GM19452 (cell line): ENCODE data around the gene ZFAND3.
"Not testable (repeated sequence)": the region's sequence is repeated elsewhere in the genome, so short reads cannot be mapped to it uniquely, and the experiment has no call there.

Experiments used
- ATAC-seq: cut with Tn5 transposase; IDR thresholded peaks from one replicate; pipeline ENCODE4 v1.9.1; 2021; ENCODE audit not compliant: unreplicated experiment

ZFAND3 gene

DNA sequence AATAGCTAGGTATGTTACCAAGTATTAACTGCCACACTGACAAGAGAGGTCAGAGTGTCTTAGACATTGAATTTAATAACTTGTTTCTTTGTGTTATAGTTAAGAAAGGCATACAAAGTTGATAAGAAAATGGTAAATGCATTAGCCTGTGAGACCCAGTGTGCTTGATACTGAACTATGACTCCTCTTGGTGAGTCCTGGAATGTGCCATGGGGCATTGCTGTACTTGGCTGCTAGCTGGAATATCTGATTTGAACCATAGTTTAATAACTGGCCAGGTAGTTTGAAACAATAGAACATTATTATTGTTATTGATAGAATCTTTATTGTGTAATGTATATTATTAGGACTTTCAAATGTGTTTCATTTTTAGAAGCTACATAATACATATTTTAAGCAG, 70.0 kb downstream of the ZFAND3 start:
- no peak for ATAC-seq

DNA sequence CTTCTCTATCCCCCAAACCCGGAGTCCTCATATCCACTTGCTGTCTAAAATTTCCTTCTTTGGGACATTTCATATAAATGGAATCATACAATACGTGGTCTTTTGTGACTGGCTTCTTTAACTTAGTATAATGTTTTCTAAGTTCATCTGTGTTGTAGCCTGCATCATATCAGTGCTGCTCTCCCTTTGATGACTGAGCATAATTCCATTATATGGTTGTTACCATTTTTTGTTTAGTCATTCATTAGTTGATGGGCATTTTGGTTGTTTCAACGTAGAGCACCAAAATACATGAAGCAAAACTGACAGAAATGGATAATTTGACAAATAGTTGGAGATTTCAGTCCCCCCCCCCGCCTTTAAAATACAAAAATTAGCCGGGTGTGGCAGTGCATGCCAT, 71.5 kb downstream of the ZFAND3 start:
- no peak for ATAC-seq

DNA sequence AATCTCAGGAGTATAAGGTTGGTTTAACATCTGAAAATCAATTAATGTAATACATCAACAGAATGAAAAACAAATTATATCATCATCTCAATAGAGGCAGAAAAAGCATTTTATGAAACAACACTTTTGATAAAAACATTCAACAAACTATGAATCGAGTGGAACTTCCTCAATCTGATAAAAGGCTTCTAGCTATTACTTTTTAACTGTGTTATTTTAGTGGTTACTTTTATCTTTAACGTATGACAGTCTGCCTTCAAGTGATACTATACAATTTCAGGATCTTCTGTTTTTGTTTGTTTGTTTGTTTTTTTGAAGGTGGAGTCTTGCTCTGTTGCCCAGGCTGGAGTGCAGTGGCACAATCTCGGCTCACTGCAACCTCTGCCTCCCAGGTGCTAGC, 73.7 kb downstream of the ZFAND3 start:
- no peak for ATAC-seq

DNA sequence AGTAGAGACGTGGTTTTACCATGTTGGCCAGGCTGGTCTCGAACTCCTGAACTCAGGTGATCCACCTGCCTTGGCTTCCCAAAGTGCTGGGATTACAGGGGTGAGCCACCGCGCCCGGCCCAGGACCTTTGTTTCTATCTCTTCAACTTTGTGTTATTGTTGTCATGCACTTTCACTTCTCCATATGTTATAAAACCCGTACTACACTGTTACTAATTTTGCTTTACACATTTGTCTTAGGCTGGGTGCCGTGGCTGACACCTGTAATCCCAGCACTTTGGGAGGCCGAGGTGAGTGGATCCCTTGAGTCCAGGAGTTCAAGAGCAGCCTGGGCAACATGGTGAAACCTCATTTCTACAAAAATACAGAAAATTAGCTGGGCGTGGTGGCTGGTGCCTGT, 74.2 kb downstream of the ZFAND3 start:
- ATAC-seq = not testable (repeated sequence)

DNA sequence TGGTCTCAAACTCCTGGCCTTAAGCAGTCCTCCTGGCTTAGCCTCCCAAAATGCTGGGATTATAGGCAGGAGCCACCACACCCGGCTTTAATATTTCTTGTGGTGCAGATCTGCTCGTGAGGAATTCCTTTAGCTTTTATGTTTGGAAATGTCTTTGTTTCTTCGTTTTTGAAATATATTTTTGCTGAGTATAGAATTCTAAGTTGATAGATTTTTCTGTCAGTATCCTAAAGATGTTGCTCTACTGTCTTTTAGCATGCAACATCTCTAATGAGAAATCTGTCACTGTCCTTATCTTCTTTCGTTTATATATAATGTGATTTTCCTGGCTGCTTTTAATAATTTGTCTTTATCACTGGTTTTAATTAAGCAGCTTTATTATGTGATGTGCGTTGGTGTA, 75.1 kb downstream of the ZFAND3 start:
- ATAC-seq = no peak

DNA sequence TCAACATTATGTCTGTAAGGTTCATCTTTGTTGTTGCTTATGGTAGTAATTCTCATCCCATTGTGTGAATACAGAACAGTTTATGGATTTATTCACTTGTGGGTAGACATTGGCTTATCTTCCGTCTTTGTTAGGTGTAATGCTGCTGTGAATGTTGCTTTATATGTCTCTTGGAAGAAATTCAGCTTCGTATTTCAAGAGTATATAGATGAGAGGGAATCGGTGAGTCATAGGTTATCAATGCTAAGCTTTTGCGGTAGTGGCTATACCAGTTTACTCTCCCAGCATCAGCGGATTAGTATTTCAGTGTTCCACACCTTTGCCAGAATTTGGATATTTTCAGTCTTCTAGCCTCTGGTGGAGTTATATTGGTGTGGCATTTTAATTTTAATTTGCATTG, 77.8 kb downstream of the ZFAND3 start:
- ATAC-seq = no peak

DNA sequence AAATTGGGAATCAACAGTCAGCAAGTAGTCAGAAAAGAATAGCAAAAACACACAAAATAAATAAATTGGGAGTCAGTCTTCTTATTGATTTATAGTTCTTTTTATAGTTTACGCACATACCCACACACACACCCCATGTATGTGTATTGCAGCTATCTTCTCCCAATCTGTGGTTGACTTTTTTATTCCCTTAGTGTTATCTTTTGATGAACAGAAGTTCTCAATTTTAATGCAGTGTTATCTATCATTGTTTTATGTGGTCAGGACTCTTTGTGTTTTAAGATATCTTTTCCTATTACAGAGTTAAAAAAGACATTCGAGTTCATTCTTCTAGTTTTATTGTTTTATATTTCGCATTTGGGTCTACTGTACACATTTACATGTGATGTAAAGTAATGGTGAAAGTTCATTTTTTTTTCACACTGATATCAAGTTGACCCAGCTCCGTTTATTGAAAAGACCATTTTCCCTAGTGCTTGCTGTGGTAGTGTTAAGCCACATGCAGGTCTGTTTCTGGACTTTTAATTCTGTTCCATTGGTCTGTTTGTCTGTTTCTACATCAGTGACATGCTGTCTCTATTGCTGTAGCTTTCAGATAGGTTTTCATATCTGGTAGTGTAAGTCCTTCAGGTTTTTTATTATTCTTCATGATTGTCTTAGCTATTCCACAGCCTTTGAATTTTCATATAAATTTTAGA, 78.4 kb downstream of the ZFAND3 start:
- no peak for ATAC-seq

DNA sequence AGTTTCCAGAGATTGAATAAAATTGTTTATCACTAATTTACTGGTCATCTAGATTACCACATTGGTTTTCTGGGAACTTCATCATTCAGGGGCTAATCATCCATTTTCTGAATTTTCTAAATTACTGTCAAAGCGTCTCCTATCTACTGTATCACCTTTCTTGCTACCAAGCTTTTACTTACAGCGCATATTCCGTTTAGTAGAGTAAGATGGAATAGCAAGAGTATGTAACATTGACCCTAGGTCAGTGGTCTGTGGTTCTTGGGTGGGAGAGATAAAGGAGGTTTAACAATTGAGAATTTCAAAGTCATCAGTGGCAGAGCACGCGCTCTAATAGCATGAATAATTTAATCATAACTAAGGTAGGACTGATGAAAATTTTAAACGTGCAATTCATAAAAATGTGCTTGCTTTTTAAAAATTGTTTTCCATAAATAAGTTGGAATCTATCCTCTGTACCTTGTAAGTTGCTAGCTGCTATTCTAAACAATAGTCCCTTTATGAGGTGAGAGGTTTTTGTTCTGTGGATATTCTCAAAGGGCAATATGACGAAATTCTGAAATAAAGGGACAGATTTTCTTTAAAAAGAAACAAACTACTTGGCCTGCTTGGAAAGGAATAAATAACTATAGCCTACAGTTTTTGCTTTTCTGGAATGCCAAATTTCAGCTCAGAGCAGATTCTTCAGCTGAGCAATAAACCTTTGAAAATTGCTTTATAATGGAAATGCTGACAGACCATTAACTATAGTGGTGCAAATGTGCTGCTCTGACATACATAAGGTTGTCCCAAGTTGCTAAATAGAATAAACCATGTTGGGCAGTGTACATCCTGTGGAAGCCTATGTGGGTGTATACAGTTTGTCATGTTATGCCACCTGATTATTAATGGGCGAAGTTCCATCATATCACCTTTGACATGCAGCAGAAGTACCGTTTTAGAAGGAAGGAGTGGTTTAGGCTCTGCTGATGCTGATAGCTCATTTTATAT, 84.1 kb downstream of the ZFAND3 start:
- ATAC-seq = no peak

DNA sequence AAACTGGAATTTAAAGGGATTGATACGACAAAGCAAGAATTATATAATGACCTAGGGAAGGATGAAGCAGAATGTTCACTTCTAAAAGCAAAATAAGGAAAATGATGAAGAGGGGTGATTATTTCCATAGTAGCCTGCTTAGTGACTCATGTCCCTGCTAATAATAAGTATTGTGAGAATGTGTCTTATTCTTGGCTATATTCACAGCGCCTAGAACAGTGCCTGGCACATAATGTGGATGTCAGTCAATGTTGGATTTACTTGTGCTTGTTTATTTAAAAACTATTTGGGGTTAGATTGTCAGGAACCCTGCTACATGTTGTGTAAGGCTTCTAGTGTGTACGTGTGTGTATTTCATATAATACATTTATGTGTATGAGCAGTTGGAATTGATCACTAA, 85.1 kb downstream of the ZFAND3 start:
- ATAC-seq = no peak

DNA sequence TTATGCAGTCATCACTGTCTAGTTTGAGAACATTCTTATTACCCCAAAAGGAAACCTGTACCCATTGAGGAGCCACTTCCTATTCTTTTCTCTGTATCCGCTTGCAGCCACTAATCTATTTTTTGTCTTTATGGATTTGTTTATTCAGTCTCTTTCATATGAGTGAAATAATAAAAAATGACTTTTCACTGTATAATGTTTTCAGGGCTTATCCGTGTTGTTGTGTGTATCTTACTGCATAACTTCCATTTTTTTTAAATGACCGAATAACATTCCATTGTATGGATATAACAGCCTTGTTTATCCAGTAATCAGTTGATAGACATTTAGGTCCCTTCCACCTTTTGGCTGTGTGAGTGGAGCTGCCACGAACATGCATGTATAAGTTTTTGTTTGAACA, 86.6 kb downstream of the ZFAND3 start:
- ATAC-seq = no peak

DNA sequence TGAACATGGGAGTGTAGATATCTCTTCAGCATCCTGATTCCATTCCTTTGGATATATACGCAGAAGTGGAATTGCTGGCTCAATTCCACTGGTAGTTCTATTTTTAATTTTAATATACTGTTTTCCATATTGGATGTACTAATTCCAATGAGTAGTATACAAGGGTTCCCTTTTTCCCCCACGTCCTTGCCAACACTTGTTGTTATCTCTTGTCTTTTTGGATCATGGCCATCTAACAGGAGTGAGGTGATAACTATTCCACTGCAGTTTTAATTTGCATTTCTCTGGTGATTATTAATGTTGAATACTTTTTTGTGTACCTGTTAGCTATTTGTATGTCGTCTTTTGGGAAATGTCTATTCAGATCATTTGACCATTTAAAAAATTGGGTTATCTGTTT, 91.5 kb downstream of the ZFAND3 start:
- no peak for ATAC-seq

DNA sequence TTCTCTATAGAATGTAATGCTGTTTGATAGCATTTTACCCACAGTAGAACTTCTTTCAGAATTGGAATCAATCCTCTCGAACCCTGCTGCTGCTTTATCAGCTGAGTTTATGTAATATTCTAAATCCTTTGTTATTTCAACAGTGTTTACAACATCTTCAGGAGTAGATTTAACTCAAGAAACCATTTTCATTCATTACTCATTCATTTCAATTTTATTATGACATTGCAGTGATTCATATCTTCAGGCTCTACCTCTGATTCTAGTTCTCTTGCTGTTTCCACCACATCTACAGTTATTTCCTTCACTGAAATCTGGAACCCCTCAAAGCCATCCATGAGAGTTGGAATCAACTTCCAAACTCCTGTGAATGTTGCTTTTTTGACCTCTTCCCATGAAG, 93.7 kb downstream of the ZFAND3 start:
- no peak for ATAC-seq

DNA sequence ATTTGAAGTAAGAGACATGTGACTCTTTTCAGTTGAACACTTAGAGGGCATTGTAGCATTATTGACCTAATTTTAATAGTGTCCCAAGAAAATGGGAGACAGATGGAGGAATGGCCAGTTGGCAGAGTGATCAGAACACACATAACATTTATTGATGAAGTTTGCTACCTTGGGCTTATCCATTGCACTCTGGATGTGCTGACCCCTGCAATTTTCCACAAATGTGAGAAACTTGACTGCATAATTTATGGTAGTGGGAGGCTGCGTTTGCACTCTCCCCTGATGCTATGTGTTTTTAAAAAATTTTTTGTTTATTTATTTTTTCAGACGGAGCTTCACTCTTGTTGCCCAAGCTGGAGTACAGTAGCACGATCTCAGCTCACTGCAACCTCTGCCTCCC, 95.9 kb downstream of the ZFAND3 start:
- ATAC-seq = no peak

DNA sequence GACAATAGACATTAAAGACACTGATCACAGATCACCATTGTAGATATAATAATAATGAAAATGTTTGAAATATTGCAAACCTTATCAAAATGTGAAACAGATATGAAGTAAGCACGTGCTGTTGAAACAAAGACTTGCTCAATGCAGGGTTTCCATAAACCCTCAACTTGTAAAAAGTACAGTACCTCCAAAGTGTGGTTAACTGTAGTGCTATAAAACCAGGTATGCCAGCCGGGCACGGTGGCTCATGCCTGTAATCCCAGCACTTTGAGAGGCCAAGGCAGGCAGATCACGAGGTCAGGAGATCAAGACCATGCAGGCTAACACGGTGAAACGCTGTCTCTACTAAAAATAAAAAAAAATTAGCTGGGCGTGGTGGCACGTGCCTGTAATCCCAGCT, 96.6 kb downstream of the ZFAND3 start:
- ATAC-seq = no peak

DNA sequence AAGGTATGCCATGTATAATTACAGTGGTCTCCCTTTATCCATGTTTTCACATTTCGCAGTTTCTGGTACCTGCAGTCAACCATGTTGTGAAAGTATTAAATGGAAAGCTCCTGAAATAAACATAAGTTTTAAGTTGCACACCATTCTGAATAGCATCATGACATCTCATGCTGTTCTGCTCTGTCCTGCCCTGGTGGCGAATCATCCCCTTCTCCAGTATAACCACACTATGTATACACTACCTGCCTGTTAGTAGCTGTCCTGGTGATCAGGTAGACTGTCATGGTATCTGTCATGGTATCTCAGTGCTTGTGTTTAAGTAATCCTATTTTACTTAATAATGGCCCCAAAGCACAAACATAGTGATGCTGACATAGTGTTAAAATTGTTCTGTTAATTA, 97.1 kb downstream of the ZFAND3 start:
- no peak for ATAC-seq

DNA sequence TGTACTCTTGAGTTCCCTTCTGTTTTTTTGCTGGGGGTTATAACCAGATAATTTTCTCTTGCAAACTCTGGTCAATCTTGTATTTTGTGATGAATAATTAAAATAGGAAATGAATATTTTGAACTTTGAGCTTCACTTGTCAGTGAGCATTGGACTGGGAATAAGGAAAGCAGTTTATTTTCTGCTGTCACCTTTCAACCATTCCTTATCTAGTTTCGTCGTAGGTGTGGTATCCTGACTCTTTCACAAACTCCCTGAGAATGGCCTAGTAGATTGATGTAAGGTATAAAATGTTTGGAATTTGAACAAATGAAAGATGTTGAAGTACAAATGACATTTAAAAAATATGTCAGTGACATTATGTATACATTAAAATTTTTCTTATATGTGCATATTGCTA, 98.0 kb downstream of the ZFAND3 start:
- ATAC-seq = no peak

DNA sequence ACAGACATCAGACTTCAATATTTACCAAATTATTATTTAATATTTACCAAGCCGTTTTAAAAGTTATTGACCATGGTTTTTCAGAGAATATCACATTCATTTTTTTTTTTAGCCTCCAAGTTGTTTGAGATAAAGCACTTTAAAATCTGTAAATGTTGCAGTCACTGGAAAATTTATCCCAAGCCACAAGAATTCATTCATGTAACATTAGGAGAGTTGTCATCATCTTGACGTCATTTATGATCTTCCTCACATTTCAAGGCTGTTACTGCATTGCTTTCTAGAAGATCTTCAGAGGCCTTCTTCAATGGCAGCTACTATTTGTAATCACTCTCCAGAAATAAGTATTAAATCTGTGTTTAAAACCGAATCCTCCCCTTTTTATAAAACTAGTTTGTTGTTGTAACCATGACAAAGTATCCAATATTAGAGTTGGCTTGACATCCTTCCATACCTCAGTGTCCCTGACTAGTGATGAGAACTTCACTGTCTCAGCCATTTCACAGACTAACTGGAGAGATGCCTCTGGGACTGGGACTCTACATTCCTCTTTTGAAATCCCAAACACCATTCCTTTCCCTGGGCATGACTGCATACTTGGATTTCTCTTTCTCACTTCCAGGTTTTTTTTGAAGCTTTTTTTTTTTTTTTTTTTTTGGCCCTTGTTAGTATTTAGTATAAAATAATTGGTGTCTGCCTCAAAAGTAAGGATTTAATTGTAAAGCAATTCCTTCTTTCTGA, 100.1 kb downstream of the ZFAND3 start:
- ATAC-seq = no peak

DNA sequence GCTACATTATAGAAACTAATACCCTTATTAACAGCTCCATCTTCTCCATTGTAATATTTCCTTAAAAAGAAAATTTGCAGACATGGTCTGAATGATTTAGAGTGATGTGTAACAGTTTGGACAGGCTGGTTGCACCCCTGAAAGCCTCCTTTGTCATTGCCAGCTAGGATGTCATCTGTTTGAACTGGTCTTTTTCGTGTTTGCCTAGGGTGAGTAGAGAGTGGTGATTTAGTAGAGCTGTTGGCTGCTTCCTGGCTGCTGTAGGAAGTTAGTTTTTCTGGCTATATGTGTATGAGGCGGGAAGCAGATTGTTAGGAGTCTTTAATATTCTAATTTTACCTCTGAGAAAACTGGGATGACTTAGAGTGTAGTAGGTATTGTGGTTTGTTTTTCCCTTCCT, 101.1 kb downstream of the ZFAND3 start:
- ATAC-seq = no peak

DNA sequence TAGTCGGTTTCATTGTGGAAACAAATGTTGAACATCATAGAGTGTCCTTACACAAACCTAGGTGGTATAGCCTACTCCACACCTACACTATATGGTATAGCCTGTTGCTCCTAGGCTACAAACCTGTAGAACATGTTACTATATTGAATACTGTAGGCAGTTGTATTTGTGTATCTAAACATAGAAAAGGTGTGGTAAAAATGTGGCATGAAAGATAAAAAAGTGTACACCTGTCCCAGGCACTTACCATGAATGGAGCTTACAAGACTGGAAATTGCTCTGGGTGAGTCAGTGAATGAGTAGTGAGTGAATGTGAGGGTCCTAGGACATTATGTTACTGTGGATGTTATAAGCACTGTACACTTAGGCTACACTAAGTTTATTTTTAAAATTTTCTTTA, 103.0 kb downstream of the ZFAND3 start:
- no peak for ATAC-seq

DNA sequence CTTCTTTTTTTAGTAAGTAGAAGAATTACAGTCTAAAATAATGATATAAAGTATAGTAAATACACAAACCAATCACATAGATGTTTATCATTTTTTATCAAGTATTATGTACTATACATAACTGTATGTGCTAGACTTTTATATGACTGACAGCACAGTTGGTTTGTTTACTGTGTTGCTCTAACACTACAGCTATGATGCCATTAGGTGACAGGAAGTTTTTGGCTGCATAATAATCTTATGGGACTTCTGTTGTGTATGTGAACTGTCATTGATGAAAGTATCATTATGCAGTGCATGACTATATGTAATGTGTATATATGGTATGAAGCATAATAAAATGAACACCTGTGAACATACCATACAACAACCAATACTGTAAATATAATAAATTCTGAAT, 104.0 kb downstream of the ZFAND3 start:
- ATAC-seq = no peak

DNA sequence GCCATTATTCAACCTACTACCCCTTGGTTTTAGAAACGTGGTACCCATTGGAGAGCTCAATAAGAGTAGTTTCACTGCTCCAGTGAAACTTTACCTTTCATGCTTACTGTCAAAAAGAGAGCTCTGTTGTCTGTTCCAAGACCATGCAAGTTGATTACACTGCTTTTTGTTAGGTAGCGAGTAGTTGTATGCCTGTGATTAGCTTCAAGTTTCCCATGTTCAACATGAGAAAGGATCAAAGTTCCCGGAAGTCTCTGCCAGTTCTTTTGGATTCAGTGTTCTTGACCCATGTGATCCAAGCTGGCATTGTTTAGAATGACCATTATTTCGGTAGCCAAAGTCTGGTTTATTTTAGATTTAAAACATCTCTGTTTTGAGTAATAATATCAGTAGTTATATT, 107.1 kb downstream of the ZFAND3 start:
- no peak for ATAC-seq

DNA sequence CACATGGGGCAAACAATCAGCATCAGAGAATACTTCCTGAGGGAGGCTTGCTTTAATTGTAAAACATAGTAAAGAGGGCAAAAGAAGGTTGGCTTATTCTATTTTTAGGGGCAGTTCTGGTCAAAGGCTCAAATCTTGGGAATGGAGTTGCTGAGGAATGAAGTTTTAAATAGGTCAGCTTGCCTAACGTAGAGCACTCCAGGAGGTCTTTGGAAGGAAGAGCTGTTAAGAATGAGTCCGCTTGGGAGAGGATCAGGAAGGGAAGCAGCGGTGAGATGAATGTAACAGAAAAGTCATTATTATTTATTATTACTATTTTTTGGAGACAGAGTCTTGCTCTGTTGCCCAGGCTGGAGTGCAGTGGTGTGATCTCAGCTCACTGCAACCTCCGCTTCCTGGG, 108.7 kb downstream of the ZFAND3 start:
- ATAC-seq = no peak
